HG03469 (cell line): ENCODE measurements around the gene FPR1.
"Not testable (repeated sequence)": the region's sequence is repeated elsewhere in the genome, so short reads cannot be mapped to it uniquely, and the experiment has no call there.

Experiments
- ATAC-seq: cut with Tn5 transposase; IDR thresholded peaks from one replicate; pipeline ENCODE4 v1.9.1; 2021; ENCODE audit warnings: mild to moderate bottlenecking, moderate library complexity, moderate number of reproducible peaks; ENCODE audit not compliant: unreplicated experiment

The FPR1 gene

GRCh38 chr19:51739466-51740213 lies 12.0 kb downstream of the FPR1 start:
- no peak for ATAC-seq

- not testable (repeated sequence) for ATAC-seq
Observed at GRCh38 chr19:51738523-51738922, 13.2 kb downstream of the FPR1 start.

- no peak for ATAC-seq
Observed at GRCh38 chr19:51737924-51738323, 13.8 kb downstream of the FPR1 start.

- no peak for ATAC-seq
Observed at GRCh38 chr19:51737389-51737788, 14.3 kb downstream of the FPR1 start.

- no peak for ATAC-seq
Observed at GRCh38 chr19:51735759-51736449, 15.8 kb downstream of the FPR1 start.

- no peak for ATAC-seq
Observed at GRCh38 chr19:51733742-51734522, 17.7 kb downstream of the FPR1 start.

GRCh38 chr19:51729781-51730180 lies 21.9 kb downstream of the FPR1 start:
- no peak for ATAC-seq

- ATAC-seq = no peak
Observed at GRCh38 chr19:51727349-51727880, 24.3 kb downstream of the FPR1 start.

GRCh38 chr19:51726049-51726448 lies 25.6 kb downstream of the FPR1 start:
- ATAC-seq = no peak

GRCh38 chr19:51724543-51724942 lies 27.1 kb downstream of the FPR1 start:
- ATAC-seq = no peak

GRCh38 chr19:51722492-51722891 lies 29.2 kb downstream of the FPR1 start:
- ATAC-seq = no peak

- ATAC-seq = no peak
Observed at GRCh38 chr19:51721905-51722304, 29.8 kb downstream of the FPR1 start.

GRCh38 chr19:51719251-51719988 lies 32.3 kb downstream of the FPR1 start:
- no peak for ATAC-seq

GRCh38 chr19:51716925-51717324 lies 34.8 kb downstream of the FPR1 start:
- ATAC-seq = no peak

GRCh38 chr19:51715850-51716249 lies 35.8 kb downstream of the FPR1 start:
- no peak for ATAC-seq

- no peak for ATAC-seq
Observed at GRCh38 chr19:51714848-51715247, 36.8 kb downstream of the FPR1 start.

- ATAC-seq = no peak
Observed at GRCh38 chr19:51713319-51714285, 38.1 kb downstream of the FPR1 start.

GRCh38 chr19:51712461-51713081 lies 39.1 kb downstream of the FPR1 start:
- ATAC-seq = no peak

- no peak for ATAC-seq
Observed at GRCh38 chr19:51711702-51712101, 40.0 kb downstream of the FPR1 start.
